HPDE6-E6E7 (cell line): ENCODE data around the gene TMEM176B.
"Not testable (repeated sequence)": the region's sequence is repeated elsewhere in the genome, so short reads cannot be mapped to it uniquely, and the experiment has no call there.

Experiments
- DNase-seq: peaks from one replicate; pipeline ENCODE4 v3.0.0; 2011; ENCODE audit warnings: missing footprints; ENCODE audit errors: extremely low spot score

Gene TMEM176B

DNA sequence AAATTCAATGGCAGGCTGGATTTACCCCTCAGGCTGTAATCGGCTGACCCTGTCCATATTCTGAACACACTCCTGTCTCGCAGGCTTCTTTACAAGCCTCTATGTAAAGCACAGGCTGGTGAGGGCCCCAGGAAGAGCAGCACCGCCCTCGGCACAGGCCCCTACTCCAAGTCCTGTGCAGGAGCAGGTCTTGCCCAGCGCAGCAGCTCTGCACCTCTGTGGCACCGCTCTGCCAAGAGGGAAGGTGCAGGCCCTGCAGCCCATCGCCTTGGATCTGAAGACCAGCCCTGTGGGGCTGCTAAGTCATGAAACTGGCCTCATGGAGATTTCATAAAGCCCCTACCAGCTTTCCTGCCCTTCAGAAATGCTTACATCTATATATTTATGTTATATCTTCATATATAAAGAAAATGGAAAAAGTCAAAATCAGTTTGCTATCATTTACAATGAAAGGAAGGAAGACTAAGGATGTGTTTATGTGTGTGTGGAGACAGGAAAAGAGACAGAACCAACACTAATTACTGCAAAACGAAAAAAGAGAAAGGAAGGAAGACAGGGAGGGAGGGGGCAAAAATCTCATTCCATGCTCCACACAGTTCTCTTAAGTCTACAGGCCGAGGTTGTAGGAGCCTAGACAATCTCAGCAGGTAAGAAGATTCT, 9.6 kb downstream of the TMEM176B start:
- DNase-seq: no peak

DNA sequence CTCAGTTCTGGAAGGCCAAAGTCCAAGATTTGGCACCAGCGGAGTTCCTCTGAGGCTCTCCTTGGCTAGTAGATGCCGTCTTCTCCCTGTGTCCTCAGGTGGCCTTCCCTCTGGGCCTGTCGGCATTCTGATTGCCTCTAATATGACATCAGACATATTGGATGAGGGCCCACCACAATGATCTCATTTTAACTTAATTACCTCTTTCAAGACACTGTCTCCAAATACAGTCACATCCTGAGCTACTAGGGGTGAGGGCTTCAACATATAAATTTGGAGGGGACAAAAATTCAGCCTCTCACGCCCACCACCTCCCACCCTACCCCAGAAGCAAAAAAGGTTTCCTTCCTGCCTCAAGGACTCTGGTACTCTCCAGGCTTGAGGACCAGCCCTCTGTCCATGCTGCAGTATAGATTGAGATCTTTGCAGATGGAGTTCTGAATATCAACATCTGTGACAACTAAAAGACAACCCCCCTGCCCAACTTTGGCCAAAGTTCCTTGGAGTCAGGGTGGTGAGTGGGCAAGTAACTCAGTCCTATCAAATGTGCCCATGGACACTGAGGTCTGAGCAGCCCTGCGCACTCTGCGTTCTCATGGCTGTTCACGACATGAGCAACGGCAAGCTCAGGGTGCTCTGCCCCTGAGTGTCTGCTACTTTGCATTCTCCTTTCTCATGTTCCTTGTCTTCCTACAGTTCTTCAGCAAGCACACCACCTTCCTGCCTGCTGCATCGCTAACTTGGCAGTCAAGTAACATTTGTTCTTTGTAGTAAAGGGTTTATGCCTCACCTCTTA, 11.5 kb downstream of the TMEM176B start:
- DNase-seq: no peak

DNA sequence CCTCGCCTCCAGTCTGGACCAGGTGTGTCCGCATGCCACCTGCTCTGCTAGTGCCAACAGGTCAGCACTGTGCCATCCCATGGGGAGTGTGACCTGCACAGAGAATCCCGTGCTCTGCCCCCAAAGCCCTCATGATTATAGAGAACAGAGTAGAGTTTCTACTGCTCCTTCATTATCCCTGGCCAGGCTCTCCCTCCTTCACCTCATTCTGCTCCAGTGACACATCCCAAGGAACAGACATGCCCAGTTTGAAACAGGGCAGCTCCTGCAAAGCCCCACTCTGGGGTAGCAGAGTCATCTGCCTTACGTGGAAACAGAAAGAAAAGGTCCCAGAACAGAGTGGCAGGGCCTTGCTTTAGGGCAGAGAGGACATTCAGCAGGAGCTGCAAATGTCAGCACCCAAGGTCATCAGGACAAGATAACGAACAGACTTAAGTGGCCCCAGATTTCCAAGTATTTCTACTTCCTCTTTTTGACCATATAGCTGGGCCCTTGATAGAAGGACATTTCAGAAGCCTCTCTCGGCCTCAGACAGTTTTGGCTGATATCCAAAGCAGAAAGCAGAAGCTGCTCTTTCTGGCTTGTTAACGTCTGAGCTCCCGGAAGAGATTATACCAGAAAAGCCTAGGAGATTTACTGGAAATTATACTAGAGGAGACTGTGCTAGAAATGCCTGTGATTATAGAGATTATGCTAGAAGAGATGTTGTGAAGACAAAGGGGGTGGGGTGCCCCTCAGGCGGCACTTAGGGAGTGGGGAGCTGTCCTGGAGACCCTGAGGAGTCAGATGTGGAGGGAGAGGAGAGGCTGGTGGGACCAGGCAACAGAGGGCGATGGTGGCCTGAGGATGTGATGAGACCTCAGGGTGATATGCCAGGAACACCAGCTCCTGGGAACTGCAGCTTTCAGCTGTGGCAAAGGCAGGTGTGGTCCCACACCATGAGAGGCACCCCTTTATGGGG, 12.6 kb downstream of the TMEM176B start:
- no peak for DNase-seq

DNA sequence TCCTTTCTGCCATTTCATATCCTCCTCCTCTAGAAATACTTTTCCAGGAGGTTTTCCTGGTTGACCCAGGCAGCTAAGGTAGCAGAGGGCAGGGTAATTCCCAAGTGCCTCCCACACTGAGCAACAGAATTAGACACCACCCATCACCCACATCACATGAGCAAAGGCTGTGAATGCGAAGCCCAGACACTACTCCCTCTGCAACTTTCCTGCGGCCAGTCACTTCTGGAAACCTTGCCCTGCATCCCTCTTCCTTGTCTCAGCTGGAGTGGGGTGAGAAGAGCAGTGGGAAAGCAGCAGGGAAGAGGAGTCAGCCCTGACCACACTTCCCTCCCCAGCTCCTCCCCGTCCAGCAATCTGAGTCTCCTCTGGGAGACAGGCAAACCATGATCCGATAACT, 15.2 kb downstream of the TMEM176B start:
- DNase-seq: no peak

DNA sequence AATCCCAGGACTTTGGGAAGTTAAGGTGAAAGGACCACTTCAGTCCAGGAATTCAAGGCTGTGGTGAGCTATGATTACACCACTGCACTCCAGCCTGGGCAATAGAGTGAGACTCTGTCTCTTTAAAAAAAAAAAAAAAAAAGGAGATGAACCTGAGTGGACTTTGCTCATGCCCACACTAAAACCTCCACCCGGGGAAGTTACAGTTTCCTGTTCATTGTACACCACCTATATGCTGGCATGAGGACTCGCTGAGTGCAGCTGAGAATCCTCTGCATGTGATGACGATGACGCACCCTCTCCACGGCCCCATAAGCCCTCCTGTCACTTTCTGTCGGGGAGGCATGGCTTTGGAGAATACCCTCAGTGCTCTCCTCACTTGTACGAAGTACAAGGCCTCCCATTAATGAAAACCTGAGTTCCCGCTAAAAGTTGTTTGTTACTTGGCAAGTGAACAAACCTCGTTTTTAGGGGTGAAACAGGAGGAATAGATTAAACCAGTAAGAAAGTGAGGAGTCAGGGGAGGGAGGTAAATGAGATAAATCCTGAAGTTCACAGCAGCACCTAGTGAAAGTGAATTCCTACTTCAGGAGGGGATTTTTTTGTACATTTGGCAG, 15.9 kb downstream of the TMEM176B start:
- no peak for DNase-seq

DNA sequence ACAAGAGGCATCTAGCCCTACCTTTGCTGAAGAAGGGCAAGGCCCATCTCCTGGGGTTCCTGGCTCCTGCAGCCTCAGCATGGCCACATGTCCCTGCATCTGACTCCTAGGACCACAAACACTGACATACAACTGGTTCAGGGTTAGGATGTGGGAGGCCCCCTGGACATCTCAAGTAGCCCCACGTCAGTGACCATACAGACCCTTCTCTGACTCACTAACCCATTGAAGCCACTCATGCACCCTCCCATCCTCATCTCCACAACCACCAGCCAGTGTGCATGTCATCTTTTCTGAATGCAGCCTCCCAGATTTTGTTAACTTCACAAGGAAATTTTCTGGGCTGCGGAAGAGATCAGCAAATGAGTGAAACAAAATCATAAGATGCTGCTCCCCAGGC, 18.2 kb downstream of the TMEM176B start:
- DNase-seq: no peak

DNA sequence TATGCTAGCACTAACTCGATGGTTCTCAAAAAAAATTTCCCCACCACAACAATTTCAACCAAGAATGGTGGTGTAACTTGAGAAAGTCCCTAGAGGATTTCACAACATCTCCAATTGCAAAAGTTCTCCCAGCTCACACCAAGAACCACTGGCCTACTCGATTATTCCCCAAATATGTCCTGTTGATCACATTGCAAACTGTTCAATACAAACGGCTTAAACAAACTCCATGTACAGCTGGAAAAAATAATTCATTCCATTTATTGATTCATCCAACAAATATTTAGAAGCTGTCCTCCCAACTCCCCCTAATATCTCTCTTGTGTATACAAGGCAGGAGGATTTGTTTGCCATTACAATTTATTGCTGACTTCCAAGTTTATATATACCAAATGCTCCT, 19.1 kb downstream of the TMEM176B start:
- DNase-seq: no peak

DNA sequence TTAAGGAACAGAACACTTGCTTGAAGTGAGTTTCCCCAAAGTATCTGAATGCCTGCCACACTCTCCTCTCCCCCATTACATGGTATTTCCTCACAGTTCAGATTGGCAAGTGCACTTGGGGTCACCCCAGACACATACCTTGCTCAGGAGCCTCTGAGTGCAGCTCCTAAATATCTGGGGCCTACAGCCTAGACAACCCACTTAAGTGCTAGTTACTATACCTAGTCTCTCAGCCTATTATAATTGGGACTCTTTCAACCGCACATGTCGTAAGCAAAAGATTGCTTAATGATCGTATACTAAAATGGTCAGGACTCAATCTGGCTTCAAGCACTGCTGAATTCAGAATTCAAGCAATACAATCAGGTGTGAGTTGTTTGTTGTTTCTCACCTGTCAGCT, 19.9 kb downstream of the TMEM176B start:
- no peak for DNase-seq

DNA sequence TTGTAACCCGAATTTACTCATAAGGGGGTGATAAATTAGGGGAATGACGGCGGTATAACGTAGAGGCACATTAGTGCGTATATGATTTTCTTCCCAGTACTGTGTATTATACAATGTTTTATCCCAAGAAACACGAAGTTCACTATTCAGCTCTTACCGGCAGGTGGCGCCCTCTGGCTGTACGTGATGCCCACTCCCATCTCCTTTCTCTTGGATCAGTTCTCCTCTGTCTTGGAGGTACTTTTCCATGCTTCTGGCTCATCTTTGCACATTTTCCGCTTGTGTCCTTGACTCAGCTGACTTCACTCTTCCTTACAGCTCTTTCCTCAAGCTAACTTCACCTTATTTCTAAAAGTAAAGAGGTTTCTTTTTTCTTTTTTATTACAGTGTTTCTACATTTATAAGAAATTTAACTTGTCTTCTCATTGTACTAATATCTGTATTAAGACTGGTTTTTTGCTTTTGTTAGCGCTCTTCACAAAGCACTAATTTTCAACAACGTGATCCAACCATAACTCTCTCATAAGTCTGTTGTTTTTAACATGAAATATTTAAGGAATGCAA, 21.3 kb downstream of the TMEM176B start:
- DNase-seq: peak; percentile 39

DNA sequence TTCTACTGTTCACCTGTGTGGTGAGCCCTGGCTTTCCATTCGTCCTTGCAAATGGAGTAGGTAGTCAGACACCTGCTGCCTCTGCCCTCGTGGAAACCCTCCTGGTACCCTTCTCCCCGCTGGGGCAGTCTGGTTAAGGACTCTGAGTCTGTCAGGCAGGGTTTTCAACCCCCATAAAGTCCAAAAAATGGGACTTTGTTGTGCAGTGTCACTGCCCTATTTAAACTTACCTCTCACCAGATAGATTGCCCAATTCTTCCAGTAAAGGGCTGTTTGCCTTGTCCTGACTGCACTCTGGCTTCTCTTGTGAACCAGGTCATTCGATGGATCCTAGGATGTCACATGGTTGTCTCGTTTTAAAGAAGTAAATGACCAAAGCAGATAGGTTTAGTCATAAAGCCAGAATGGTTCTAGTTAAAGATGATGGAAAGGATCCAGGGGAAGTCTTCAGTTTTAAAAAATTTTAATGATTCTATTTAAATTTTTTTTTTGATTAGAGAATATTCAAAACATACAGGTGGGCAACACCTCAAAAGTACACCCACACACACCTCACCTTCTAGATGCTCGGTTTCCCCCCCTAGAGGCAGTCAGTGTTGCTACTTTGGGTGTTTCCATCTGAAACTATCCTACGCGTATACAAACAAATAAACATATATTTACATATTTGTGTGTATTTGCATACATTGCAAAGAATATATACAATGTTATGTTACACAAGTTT, 22.0 kb downstream of the TMEM176B start:
- no peak for DNase-seq

DNA sequence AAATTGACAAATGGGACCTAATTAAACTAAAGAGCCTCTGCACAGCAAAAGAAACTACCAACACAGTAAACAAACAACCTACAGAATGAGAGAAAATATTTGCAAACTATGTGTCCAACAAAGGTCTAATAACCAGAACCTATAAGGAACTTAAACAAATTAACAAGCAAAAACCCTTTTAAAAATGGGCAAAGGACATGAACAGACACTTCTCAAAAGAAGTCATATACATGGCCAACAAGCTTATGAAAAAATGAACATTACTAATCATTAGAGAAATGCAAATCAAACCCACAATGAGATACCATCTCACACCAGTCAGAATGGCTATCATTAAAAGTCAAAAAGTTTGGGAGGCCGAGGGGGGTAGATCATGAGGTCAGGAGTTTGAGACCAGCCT, 26.0 kb downstream of the TMEM176B start:
- not testable (repeated sequence) for DNase-seq

DNA sequence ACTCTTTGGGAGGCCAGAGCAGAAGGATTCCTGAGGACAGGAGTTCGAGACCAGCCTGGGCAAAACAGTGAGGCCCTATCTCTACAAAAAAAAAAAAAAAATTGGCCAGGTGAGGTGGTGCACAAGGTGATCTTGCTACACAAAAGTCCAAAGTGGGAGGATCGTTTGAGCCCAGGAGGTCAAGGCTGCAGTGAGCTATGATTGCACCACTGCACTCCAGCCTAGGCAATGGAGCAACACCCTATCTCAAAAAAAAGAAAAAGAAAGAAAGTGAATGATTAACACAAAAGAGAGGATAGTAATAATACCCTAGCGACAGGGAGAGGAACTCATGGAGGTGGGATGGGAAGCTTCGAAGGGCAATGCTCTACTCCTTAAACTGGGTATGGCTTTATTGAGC, 30.4 kb downstream of the TMEM176B start:
- no peak for DNase-seq

DNA sequence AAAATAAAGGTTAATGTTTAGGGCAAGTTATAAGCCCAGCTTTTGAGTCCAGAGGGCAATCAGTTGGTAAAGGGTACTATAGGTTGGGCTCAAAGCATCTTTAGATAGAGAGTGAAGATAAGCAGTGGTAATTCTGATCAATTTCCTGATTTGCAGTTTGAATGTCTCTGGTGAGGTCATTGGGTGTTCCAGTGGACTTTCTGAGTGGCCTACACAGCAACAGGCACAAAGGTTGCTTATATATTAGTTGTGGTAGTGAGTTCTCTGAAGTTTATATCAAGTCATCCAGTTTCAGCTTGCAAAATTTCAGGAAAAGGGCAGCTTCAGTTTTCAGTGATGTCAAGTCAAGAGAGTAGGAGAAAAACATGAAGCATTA, 33.8 kb downstream of the TMEM176B start:
- DNase-seq: no peak

DNA sequence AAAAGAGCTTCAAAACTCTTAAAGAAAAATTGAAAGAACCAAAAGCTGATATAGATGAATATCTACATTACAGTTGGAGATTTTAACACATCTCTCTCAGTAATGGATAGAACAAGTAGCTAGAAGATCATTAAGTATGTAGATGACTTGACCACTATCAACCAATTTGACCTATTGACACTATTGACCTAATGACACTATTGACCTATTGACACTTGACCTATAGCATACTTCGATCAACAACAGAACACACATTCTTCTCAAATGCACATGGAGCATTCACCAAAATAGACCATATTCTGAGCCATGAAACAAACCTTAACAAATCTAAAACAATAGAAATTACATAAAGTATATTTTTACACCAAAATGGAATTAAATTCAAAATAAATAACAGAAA, 40.7 kb downstream of the TMEM176B start:
- DNase-seq: no peak

DNA sequence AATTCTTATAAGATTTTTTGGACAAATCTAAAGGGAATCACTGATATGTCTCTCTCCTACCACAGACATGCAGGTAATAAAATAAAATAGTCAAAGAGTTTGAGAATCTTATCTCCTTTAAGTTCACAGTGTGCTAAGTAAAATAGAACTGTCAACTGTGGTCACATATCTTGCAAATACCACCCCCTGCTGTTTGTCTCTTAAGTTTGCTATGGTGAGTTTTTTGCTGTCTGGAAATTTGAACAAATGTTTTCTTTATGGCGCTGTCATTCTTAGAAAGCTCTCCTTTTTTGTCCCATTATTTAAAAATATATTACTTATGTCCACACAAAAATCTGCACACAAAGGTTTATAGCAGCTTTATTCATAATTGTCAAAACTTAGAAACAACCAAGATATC, 43.3 kb downstream of the TMEM176B start:
- no peak for DNase-seq

DNA sequence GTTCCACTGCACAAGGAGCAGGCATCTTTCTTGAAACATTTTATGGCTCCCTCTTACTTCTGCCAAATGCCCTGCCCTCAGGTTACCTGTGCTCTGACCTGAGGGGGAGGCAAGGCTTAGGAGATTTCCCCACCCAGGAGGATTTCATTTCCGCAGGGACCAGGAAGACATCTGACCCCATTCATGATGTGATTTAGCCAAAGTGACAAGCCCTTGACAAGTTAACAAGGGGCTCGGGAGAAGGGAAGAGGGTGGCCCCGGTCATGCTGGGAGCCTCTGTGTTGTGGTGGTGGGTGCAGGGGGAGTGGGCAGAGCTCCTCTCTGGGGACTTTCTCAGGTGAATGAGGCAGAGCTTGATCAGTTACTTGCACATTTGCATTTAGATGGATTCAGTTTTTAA, 44.0 kb downstream of the TMEM176B start:
- no peak for DNase-seq

DNA sequence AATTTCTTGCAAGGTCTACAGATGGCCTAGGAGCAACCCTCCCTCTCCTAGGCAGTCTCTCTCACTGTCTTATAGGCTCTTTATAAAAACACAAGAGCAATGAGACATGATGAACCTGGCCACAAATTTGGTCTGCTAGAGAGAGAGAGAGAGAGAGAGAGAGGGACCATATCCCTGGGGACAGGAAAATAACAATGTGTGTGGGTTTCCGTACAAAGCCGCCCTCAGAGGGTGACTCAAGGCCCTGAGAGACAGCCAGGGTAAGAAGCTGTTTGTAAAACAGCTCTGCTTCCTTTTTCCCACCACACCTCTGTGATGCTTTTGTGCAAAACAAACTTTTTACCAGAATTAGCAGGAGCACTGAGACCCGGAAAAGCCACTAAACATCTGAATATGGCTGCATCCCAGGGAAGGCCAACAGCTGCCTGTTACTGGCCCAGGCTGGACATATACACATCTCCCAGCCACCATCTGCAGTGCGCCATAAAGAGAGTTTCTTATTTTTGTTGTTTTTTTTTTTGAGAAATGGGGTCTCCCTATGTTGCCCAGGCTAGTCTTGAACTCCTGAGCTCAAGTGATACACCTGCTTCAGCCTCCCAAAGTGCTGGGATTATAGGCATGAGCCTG, 44.6 kb downstream of the TMEM176B start:
- no peak for DNase-seq

DNA sequence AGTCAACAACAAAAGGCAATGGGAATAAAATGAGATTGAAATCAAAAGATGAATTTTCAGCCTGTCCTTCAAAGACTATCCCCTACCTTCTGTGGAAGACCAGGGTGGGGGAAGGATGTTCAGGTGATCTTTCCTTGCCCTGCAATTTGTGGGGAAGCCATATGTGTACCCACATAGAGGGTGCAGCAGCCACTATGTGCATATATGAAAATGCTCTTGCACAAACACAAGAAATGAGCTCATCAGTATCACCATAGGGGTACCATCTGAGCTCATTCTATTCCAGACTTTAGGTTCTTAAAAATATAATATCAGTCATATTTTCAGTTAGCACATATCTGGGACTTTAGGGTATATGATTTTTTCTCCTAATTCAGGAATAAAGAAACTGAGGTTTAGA, 45.2 kb downstream of the TMEM176B start:
- DNase-seq: no peak

DNA sequence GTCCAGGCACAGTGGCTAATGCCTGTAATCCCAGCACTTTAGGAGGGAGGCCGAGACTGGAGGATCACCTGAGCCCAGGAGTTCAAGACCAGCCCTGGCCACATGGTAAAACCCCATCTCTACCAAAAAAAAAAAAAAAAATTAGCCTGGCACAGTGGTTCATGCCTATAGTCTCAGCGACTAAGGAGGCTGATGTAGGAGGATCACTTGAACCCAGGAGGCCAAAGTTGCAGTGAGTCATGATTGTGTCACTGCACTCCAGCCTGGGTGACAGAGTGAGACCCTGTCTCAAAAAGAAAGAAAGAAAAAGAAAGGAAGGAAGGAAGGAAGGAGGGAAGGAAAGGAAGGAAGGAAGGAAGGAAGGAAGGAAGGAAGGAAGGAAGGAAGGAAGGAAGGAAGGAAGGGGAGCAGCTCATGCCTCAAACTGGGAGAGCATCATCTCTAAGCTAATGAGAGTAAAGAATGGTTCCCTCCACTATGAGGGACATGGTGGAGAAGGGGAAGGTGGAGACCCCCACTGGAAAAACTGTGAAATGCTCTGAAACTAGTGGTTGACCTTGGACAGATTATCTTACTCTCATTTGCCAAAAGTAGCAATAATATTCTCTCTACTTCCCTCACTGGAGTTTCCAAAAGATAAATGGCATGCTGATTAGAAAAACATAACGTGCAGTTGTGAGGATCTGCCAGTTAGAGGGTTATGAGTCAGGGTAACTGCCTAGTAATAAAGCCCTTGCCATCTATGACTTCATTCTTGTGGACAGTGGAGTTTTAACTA, 46.1 kb downstream of the TMEM176B start:
- no peak for DNase-seq

DNA sequence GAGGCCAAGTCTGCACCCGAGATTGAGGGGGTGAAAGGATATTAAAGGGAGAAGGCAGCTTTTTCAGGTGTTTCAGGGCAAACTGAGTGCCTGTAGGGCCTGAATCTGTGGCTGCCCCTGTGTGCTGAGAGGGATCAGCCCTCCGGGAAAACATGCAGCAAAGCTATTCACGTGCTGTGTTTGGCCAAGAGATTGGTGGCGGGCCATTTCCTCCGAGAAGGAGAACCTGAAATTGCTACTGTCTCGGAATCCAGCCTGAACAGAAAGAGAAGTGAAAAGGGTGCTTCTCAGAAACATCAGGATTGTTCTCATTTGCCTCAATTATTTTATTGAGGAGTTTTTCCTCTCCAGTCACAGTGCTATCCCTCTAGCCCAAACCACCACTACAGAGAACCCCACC, 46.9 kb downstream of the TMEM176B start:
- DNase-seq: no peak
